ENCODE measurements around the gene SGK2. TPM values are rescaled to one million over a fixed set of nuclear protein-coding genes. Genes with fewer than 3 reads are reported as not detected.

Gene SGK2
- total RNA-seq (2021) = not detected in 2 replicates
- long read RNA-seq = 0 reads

DNA sequence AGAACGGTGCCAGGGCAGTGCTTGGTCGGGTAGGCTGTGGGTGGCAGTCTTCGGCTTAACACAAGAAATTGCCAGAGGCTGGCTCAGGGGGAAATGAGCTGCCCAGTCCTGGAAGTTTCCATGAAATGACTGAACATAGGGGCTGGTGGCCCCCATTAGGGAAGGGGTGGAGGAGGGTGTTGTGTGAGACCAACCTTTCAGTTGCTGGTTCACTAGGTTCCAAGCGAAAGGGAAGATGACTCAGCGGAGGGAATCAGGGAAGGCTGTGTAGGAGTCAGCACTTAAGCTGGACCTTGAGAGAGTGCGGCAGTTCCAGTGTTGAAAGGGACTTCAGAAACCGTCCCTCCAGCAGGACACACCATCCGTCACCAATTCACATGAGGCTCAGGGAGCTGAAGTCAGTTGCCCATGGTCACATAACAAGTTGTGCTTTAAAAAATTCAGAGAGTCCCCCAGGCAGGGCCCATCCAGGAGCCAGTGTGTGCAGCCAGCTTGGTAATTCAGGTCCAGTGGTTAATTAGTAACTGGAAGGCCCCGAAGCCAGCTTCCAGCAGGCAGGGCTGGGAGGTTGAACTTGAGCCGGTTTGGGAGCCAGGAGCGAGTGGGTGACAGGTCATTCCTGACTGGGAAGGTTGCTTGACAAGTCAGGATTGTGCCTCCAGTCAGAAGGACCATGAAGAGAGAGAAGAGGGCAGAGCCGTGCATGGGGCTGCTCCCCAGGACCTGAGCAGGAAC lies at the start of gene SGK2:
TSS of gene SGK2 (plus strand) at position 616 of the 735 bp plus-strand sequence. CDS start 7,469 bp downstream, outside the sequence.
- WGBS (ENCODE audit: extremely low coverage, insufficient read length, low lambda C conversion rate) = no CpG with 5 or more reads among the region's 12 CpGs
- H3K27me3 ChIP-seq (ENCODE audit: insufficient read depth, low read length) = no peaks in the 10 kb centered on the region
- no peak within 1 kb of the TSS for H3K18ac ChIP-seq (ENCODE audit: insufficient read length, low read depth, low read length)
- H3K79me1 ChIP-seq (ENCODE audit: insufficient read depth, low read depth, low read length, poor library complexity, severe bottlenecking) = no peaks in the 10 kb centered on the region
- Mint-ChIP-seq H3K27ac (peak within 1 kb of the TSS in 2 of 3 experiments; percentile 79 to 81; a peak in 3 of 7 replicates), H3K36me3 (ENCODE audit: insufficient read depth in 1 of 3, low read depth in 3 of 3) (no peaks in the 10 kb centered on the region), H3K4me3 (no peak within 1 kb of the TSS), H3K27me3 (ENCODE audit: low read depth) (peaks cover 2% of the 10 kb centered on the region; the same call in 1 of the 2 replicates), H3K4me1 (peaks cover 3 to 6% of the 10 kb centered on the region in 2 experiments; a peak in 2 of 4 replicates), H3K9me3 (no peaks in the 10 kb centered on the region)
- no peaks in the 10 kb centered on the region for H4K20me1 ChIP-seq (ENCODE audit: control insufficient read depth, insufficient read depth, insufficient read length)
- no peak within 1 kb of the TSS for H4K91ac ChIP-seq (ENCODE audit: insufficient read length, low read depth, low read length)
- H3K27ac ChIP-seq (ENCODE audit: insufficient read length, low read depth, low read length) = no peak within 1 kb of the TSS
- no peak within 1 kb of the TSS for H4K5ac ChIP-seq (ENCODE audit: insufficient read length, low read depth, low read length)
- H3T11ph ChIP-seq (ENCODE audit: low read length) = no peak within 1 kb of the TSS
- H2BK120ac ChIP-seq (ENCODE audit: low read depth, low read length, poor library complexity, severe bottlenecking) = no peak within 1 kb of the TSS
- H4K8ac ChIP-seq (replicated peaks; ENCODE audit: insufficient read length, low read depth, low read length) = no peak within 1 kb of the TSS
- H2AFZ ChIP-seq (ENCODE audit: low read length) = no peak within 1 kb of the TSS
- H3K23ac ChIP-seq (ENCODE audit: insufficient read length, low read depth, low read length) = no peak within 1 kb of the TSS
- H2BK20ac ChIP-seq (ENCODE audit: low read depth, low read length, poor library complexity, severe bottlenecking) = no peak within 1 kb of the TSS
- no peak within 1 kb of the TSS for H3K9ac ChIP-seq (ENCODE audit: extremely low read depth, insufficient read length, low read length)
- no peaks in the 10 kb centered on the region for H3K9me3 ChIP-seq (ENCODE audit: control insufficient read depth, low read depth, low read length)
- no peak within 1 kb of the TSS for H2BK12ac ChIP-seq (ENCODE audit: insufficient read length, low read depth, low read length)
- no peak for DNase-seq
- H2BK15ac ChIP-seq (ENCODE audit: low read depth, low read length) = no peak within 1 kb of the TSS
- no peak within 1 kb of the TSS for H3K4me2 ChIP-seq (ENCODE audit: insufficient read depth, insufficient read length, low read length)
- TF ChIP-seq, protein P1, sequence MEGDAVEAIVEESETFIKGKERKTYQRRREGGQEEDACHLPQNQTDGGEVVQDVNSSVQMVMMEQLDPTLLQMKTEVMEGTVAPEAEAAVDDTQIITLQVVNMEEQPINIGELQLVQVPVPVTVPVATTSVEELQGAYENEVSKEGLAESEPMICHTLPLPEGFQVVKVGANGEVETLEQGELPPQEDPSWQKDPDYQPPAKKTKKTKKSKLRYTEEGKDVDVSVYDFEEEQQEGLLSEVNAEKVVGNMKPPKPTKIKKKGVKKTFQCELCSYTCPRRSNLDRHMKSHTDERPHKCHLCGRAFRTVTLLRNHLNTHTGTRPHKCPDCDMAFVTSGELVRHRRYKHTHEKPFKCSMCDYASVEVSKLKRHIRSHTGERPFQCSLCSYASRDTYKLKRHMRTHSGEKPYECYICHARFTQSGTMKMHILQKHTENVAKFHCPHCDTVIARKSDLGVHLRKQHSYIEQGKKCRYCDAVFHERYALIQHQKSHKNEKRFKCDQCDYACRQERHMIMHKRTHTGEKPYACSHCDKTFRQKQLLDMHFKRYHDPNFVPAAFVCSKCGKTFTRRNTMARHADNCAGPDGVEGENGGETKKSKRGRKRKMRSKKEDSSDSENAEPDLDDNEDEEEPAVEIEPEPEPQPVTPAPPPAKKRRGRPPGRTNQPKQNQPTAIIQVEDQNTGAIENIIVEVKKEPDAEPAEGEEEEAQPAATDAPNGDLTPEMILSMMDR (conservative IDR thresholded peaks at IDR 0.05) = no peak
- no peaks in the 10 kb centered on the region for H3K23me2 ChIP-seq (ENCODE audit: insufficient read length, low read depth, low read length, poor library complexity, severe bottlenecking)
- peaks cover 2% of the 10 kb centered on the region for H3K4me1 ChIP-seq (ENCODE audit: insufficient read depth, low read length)
- H2AK5ac ChIP-seq (ENCODE audit: insufficient read length, low read length) = no peak within 1 kb of the TSS
- no peak within 1 kb of the TSS for H2BK5ac ChIP-seq (ENCODE audit: insufficient read length, low read length)
- no peak within 1 kb of the TSS for H3K4ac ChIP-seq (ENCODE audit: low read depth, low read length)
- H3K79me2 ChIP-seq (ENCODE audit: insufficient read depth, low read length) = no peaks in the 10 kb centered on the region
- H3K14ac ChIP-seq (ENCODE audit: insufficient read depth, low read length) = no peak within 1 kb of the TSS
- H3K56ac ChIP-seq (ENCODE audit: insufficient read length, low read depth, low read length) = no peak within 1 kb of the TSS
